Caki2 (cell line): Measurements from ENCODE around the gene AGPS. TPM values are rescaled to one million over a fixed set of nuclear protein-coding genes. Genes with fewer than 3 reads are reported as not detected.
A peak's percentile ranks its signal among the peaks of the same experiment; 100 is the strongest.

ENCODE experiments used
- DNase-seq: peaks from one replicate; pipeline ENCODE4 v3.0.0-alpha.2; 2015; ENCODE audit warnings: low read depth
- in situ Hi-C: cut with HindIII; loops from 2 replicates; pipeline ENCODE4 v1.10.0; 2016; ENCODE audit warnings: low sequenced_read_pairs, low pct_unique_long_range_greater_than_20kb, mixed read lengths
- total RNA-seq: library from RNA; depleted of rRNA; stranded (reverse); fragments of >200 nt; shearing (Covaris generic); gene quantifications from 2 replicates; pipeline ENCODE4 v1.2.3, GENCODE V29; 2014; ENCODE audit warnings: low replicate concordance

Gene AGPS
- total RNA-seq, 1 experiment from 2014 or later = 26.8 TPM

- in situ Hi-C loops = no loop called here
- DNase-seq = no peak
Measured at GRCh38 chr2:177379354-177379753, 13.2 kb upstream of the AGPS start.

GRCh38 chr2:177380181-177380580 lies 12.4 kb upstream of the AGPS start:
- in situ Hi-C loops = no loop called here

DNA sequence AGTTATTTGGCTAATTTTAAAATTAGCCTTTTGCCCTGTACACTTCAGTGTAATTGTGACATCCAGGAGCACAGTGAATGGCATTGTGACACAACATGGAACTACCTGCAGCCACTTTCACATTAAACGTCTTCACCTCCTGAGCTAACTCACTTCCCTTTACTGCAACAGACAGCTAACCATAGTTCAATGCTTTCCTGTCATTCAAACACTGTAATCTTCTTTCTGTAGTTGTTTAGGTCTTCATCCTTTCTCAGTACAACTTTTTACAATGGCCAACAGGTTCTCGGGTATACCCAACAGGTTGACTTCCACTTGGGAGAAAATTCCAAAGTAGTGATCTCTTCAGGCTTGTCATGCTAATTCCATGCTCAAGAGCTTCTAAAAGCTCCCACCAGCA lies 8.6 kb upstream of the AGPS start:
- in situ Hi-C loops = no loop called here
- no peak for DNase-seq

More at GRCh38 chr2:177380181-177380580, 12.4 kb upstream of the AGPS start:
- no peak for DNase-seq

DNA sequence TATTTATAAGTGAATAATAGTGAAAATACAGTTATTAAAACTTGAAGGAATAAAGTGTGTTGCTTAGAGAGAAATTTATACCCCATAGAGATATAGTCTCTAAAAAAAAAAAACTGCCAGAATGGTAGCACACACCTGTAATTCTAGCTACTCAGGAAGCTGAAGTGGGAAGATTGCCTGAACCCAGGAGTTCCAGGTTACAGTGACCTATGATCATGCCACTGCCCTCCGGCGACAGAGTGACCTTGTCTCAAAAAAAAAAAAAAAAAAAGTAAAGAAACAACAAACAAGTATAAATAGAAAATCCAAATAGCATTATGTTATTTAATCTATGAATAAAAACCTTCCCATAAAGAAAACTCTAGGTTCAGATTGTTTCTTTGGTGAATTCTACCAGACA lies 7.4 kb upstream of the AGPS start:
- in situ Hi-C loops = no loop called here
- DNase-seq = no peak

DNA sequence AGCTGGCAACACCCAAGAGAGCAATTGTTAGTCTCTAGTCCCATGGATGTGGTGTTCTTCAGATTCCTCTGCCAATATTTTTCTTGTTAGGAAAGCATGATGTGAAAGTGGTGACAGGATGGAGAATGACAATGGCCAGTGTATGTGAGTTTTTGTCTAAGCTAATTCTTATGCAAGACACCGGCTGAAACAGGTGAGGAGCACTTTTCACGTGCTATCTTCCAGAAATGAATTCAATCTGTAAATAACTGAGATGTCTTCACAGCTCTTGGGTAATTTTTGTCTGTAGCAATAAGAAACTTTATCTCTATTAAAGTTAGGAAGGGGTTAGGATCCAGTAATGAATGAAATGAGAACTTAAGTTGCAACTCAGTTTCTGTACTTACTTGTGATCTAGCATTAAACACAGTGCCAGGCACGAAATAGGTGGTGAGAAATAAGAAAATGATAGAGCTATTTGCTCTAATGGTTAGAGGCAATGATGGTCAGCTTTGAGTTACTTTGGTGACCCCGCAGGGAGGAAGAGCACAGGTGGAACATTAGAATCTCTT lies 676 bp upstream of the AGPS start:
- in situ Hi-C loops = no loop called here
- no peak for DNase-seq

DNA sequence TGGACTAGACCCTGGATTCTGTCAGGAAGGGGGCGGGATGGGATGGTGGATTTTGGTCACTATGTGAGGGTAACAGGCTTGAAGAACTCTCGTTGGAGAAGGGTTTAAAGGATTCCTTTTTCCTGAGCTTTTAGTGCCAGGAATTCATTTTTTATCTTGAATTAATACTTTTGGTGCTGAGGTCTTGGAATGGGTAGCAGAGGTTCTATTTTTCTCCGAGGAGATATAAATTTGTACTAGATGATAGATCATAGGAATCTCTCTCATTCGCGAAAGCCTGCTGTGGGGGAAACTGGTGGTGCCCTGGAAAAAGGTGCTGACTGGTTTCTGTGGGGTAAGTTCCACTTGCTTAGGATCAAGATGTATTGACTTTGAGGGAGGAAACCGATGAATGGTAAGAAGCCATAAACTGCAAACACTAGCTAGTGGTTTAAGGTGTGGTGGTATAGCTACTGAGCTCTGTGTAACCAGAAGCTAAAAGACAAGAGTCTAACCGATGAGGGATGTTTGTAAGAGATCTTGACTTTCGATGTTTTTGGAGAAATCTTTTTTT lies 706 bp downstream of the AGPS start:
- no peak for DNase-seq
- in situ Hi-C loops = no loop called here

GRCh38 chr2:177393824-177394593 lies 1.4 kb downstream of the AGPS start:
- DNase-seq = no peak
- in situ Hi-C loops = no loop called here

DNA sequence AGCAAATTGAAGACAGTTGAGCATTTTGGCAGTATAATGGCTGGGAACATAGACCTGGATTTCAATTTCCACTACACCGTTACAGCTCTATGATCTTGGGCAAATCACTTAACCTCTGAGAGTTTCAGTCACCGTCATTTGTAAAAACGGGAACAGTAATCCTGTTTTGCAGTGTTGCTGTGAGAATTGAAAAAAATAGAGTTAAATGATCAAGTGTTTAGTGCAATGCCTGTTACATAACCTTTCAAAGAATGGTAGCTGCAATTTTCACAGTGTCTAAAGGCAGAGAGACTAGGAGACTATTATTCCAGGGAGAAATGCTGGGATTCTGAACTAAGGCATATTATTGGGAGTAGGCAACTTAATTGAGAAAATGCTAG lies 2.0 kb downstream of the AGPS start:
- in situ Hi-C loops = no loop called here
- DNase-seq = no peak

- in situ Hi-C loops = no loop called here
- DNase-seq = no peak
Measured at GRCh38 chr2:177395351-177396065, 2.9 kb downstream of the AGPS start.

- peak; percentile 86 for DNase-seq
- in situ Hi-C loops = no loop called here
Measured at GRCh38 chr2:177396703-177397460, 4.3 kb downstream of the AGPS start.

DNA sequence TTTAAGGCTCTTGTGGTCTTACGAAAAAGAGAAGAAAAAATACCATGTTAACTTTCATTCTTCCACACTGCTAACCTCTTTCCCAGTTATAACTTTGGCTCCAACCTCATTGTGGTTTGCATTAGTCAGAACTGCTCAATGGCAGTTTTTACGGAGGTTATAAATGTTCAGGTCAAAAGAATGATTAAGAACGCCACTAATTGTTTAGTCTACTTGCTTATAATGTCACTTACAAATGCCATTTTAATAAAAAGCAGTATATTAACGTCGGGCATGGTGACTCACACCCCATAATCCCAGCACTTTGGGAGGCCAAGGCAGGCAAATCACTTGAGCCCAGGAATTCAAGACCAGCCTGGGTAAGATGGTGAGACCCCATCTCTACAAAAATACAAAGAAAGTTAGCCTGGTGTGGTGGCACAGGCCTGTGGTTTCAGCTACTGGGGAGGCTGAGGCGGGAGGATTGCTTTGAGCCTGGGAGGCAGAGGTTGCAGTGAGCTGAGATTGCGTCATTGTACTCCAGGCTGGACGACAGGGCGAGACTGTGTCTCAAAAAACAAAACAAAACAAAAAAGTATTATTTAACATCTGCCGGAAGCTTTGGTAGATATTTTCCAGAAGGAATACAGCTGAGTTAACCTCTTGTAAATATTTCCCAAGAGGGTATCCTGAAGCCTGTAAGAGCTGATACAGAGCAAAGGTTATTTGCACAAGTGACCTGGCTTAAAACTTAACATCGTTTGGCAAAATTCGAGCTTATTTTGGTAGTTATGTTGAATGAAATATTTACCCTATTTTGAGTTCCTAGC lies 5.1 kb downstream of the AGPS start:
- peak; percentile 92 for DNase-seq
- in situ Hi-C loops = no loop called here

DNA sequence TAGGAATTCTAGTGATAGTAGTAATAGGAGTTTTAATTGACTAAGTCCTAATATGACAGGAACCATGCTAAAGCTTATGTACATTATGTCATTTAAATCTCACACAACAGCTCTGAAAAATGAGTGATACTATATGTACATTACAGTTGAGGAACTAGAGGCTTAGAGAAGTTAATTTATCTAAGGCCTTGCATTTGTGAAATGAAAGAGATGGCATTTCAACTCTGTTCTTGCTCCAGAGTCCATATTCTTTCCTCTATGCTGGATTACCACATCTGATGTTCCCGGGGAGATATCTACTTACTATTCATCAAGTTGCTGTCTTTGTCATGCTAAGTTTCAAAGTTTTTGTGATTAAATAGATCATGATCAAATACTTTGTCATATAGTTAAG lies 5.7 kb downstream of the AGPS start:
- in situ Hi-C loops = no loop called here
- no peak for DNase-seq

DNA sequence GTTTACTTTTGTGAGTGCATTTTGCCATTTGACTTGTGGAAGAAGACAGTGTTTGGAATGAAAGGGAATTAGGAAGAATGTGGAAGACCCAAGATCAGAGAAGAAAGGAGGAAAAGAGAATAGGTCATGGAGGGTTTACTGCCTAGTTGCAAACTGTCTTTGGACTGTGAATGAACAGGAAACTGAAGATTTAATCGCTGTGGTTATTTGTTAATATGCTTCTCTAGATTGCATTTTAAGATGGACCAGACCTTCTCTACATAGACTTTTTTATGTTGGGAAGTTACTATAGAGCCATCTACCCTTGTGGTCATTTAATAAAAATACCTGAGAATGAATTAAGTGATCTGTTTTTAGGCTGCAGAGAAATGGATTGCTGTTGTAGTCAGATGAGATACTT lies 6.2 kb downstream of the AGPS start:
- DNase-seq = no peak
- in situ Hi-C loops = no loop called here

DNA sequence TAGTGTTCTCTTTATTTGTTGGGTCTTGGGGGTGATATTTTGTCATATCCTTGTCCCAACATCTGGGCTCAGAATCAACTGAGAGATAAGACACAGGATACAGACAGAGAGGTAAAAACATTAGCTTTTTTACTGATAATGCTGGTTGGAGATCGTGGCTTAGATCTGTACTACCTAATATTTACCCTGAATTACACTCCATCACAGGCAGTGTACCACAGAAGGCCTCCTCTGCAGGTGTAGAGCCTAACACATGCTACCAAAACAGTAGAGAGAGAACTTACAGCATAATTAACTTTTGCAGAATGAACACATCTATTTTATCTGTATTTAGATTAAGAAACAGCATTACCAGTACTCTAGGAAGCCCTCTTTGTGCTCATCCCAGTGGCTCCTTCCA lies 6.8 kb downstream of the AGPS start:
- in situ Hi-C loops = no loop called here
- DNase-seq = no peak

- no peak for DNase-seq
- in situ Hi-C loops = no loop called here
Measured at GRCh38 chr2:177400337-177400923, 7.9 kb downstream of the AGPS start.

GRCh38 chr2:177402096-177402495 lies 9.5 kb downstream of the AGPS start:
- in situ Hi-C loops = no loop called here
- no peak for DNase-seq

DNA sequence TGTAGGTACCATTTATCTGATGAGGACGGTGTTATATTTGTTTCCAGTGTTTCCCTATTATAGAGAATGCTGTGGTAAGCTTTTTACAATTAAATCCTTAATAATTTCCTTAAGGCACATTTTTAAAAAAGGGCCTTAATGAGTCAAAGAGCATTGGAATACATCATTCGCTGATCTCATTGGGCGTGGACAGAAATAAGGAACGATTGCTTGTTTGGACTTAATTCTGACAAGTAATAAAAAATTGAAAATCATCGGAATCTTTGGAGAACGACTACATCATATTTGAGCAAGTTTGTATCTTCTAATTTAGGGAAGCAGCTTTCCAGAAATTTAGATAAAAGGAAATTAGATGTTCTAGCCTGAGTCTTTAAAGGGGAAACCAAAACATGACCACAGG lies 11.3 kb downstream of the AGPS start:
- in situ Hi-C loops = no loop called here

DNA sequence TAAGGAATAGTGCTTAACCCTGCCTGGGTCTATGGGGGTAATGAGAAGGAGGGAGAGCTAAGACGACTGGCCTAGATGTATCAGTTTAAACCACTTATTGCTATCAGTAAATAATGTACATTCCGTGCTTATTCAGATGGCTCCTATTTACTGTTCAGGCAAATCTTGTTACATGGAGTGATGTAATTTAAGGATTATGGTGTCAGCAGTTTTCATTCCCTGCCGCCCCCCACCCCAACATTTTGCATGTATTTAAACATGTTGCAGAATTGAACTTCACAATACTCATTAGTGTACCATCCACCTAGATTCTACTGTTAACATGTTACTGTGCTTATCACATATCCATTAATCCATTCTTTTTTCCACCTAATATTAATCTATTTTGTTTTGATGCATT lies 11.7 kb downstream of the AGPS start:
- in situ Hi-C loops = no loop called here
- no peak for DNase-seq

More for the DNA sequence above, 11.3 kb downstream of the AGPS start:
- no peak for DNase-seq
